ENCODE data around the gene IGFL3.
"Not testable (repeated sequence)": the region's sequence is repeated elsewhere in the genome, so short reads cannot be mapped to it uniquely, and the experiment has no call there.

IGFL3 gene

DNA sequence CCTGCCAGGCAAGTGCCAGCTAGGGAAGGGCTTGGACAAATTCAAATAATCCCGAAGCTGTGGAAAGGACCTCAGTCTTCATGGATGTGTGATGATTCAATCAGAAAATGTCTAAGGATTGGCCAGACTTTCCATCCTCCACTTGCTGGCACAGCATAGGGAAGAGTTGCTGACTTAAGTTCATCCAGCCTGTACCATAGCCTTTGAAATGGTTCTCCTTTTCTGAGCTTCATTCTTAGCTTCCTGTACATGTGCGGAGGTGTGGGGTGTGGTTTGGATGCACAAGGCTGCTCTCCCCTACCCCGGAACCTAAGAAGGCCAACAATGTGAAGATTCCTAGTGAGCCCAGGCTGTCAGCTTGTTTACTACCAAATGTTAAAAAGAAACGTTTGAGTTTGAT lies 959 bp upstream of the IGFL3 start:
- FAIRE-seq: no peak

DNA sequence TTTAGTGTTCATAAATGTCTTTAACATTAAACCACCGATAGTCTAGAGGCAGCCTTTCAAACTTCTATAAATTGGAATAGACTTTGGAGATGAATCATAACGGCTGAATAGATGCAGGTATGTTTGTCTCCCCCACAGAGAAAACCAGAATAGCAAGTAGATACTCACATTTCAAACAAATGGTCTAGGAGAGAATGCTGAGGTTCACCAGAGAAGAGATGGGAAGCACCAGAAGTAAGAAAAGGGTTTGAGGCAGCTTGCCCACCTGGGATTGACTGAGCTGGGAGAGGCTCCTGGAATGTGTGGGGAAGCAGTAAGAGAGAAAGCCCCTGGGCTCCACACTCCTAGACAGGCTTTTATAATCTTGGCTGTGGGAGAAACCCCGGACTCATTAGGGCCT lies 6.4 kb downstream of the IGFL3 start:
- FAIRE-seq (no peak), DNase-seq (ENCODE audit: low spot score) (no peak)

More for the DNA sequence above, 959 bp upstream of the IGFL3 start:
- DNase-seq (ENCODE audit: low spot score): no peak

DNA sequence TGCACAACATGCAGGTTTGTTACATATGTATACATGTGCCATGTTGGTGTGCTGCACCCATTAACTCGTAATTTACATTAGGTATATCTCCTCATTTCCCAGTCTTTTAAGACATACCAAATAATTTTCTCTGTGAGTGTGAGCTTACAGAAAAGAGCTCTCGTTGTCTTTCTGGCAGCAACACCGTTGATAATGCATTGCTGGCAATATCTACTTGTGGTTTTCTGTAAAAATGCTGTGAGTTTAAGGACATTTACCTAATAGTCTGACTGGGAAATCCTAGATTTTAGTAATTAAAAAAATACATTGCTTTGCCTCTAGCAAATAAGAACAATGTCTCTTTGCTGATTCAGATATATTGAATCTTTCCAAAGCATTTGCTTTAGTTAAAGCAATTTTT lies 8.4 kb downstream of the IGFL3 start:
- FAIRE-seq (no peak), DNase-seq (ENCODE audit: low spot score) (no peak)

DNA sequence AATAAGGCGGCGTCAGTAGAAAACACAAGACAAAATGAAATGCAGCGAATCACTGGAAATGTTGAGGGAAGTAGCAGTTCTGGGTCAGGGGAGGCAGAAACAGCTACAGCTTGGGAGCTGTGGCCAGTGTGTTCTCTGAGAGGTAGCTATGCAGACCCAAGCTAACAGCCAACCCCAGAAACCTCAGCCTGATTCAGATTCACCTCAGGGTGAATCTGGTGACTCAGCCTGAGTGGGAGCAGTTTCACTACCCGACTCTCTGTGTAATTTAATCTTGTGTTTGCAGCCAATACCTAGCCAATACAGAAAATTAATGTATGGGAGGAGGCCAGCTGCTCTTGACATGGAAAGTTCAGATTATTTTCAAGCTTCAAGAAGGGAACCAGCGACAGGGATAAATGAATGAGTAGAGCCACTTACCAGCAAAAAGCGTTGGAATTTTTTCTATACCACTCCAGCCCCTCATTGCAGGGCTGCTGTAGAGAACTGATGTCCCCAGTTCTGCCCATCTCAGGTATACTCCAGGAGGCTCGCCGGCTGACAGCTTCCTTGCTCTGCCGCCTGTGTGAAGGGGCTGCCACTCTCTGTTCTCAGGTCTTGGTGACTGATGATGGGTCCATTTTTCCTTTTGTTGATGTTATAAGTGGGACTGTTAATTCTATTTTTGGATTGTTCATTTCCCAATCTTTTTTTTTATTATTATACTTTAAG lies 8.9 kb downstream of the IGFL3 start:
- FAIRE-seq: peak; percentile 88
- DNase-seq (ENCODE audit: low spot score): peak; percentile 79

DNA sequence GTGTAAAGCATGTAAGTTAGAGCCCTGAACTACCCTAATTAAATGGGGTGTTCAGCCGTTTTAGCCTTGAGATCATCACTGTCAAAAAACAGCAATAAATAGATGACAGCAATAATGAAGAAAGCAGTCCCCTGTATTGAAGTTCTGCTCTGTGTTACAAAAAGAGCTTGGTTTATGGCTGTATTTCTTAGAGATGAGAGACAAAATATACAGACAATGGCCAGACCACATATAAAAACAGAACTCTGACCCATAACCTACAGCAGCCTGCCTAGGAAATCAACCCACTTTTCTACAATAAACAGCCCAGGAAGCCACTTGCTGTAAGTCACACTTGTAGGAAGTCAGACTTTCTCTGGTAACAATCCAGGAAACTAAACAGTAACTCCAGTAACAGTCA lies 10.8 kb downstream of the IGFL3 start:
- FAIRE-seq (no peak), DNase-seq (ENCODE audit: low spot score) (no peak)

DNA sequence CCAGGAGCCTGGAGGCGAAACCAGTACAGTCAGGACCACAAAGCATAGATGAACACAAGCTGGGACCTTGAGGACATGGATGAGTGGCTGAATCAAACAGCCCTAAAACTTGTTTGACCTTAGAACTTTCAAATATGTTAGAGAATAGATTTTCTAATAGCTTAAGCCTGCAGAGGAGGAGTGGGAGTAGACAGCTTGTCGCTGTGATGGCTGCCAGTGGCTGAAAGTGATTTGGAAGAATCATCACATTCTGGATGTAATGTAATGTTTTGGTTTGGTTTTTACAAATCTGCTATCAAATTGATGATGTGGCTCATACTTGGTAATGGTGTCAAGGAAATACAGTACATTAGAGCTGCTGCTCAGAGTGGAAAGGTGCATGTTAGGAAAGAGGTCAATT lies 12.0 kb downstream of the IGFL3 start:
- DNase-seq (ENCODE audit: low spot score) (no peak), FAIRE-seq (no peak)

DNA sequence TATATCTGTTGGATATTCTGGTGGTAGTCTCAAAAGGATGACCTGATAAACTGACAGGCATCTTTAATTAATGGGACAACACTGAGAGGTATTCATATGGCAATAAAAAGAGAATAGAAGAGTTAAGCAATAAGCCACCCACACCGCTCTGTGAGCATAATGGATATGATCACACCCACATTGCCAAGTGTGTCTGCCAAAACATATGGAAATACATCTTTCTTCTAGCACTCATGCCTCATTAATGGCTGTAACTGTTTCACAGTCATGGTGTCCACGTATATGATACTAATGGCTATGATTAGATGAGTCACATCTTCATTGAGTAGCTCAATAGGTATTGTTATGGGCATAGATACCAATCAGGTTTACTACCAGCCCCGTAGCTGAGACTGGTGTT lies 13.1 kb downstream of the IGFL3 start:
- DNase-seq (ENCODE audit: low spot score) (no peak), FAIRE-seq (no peak)

DNA sequence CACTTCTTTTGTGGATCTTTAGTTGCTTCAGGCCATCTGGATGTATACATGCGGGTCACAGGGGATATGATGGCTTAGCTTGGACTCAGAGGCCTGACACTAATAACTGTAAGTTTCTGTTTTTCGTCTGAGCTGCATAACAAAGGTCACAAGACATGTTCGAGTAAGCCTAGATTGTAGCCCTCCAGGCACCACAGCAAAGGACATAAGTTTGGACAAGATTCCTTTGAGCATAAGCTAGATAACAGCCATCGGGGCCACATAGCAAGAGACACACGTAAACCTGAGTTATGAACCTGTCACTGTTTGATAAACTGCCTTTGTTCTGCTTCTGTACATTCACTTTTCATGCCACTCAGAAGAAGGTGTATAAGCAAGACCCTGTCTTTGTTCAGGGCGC lies 14.6 kb downstream of the IGFL3 start:
- no peak for FAIRE-seq

DNA sequence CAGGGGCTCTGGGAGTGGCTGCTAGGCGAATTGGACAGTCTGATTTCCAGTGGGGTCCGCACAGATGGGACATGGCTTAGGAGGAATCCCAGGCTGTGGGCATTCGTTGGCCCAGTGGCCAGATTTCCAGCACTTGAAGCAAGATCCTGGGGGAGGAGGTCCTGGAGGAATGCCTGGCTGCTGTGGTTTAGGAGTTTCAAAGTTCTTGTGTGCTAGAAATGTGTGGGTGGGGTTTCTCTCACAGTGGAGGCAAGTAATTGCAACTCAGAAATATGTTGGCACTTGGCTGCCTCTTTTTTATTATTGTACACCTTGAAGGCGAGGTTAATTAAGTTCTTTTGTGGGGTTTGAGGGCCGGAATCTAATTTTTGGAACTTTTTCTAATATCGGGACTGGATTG lies 17.1 kb downstream of the IGFL3 start:
- no peak for FAIRE-seq
- no peak for DNase-seq (ENCODE audit: low spot score)

More for the DNA sequence above, 14.6 kb downstream of the IGFL3 start:
- no peak for DNase-seq (ENCODE audit: low spot score)

DNA sequence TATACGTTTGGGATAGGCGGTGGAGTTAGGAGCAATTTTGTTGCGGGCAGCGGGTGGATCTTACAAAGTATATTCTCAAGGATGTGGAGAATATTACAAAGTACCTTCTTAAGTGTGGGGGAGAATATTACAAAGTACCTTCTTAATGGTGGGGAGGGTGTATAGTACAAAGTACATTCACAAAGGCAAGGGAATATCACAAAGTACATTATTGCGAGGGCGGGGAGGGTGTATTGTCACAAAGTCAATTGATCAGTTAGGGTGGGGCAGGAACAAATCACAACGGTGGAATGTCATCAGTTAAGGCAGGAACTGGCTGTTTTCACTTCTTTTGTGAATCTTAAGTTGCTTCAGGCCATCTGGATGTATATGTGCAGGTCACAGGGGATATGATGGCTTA lies 22.2 kb downstream of the IGFL3 start:
- not testable (repeated sequence) for DNase-seq (ENCODE audit: low spot score); FAIRE-seq

DNA sequence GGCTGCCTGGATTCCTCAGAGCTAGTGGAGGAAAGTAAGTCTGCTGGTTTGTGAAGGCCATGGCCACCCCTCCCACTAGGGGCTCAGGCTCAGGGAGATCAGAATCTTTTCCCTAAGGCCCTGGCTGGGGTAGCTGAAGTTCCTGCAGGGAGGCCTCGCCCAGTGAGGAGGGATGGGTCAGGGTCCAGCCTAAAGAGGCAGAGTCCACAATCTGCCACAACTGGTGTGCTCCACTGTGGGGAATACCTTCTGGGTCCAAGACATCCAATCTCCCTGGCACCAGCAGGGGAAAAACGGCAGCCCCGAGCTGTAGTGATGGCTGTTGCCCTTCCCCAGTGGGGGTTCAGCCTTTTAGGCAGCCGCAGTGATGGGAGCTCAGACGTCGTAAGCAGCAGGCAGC lies 23.2 kb downstream of the IGFL3 start:
- DNase-seq (ENCODE audit: low spot score): no peak
- FAIRE-seq: no peak

DNA sequence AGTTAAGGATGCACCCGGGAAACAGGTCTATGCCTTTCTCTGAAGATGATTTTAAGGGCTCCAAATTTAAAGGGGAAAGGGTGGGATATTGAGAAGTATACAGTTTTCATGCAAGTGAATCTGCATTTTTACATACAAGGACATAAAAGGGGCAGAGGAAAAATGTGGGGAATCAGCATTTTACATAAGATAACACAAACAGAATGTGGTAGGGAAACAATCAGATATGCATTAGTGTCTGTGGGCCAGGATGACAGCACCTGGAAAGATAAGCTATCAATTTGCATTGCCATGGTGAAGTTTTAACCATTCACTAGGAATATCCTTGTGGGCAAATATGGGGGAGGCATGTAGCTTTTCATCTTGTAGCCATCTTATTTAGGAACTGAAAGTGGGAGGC lies 24.1 kb downstream of the IGFL3 start:
- FAIRE-seq: no peak
- DNase-seq (ENCODE audit: low spot score): no peak

DNA sequence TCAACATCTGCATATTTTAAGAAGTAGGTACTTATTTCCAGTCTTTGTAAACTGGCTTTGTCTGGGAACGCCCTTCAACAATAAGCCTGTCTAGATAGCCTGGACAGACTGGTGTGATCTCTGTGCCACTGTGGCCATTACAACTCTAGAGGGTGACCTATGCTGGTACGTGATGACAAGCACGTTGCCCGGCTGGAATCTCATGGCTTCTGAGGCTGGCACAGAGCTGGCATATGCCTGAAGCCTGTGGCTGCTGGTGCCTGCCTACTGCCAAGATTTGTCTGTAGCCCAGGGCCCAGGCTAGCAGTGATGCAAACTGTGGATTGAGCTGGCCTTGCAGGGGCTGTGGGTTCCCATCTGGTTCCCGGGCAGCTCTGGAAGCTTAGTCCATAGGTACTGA lies 34.0 kb downstream of the IGFL3 start:
- no peak for DNase-seq (ENCODE audit: low spot score)
- no peak for FAIRE-seq

DNA sequence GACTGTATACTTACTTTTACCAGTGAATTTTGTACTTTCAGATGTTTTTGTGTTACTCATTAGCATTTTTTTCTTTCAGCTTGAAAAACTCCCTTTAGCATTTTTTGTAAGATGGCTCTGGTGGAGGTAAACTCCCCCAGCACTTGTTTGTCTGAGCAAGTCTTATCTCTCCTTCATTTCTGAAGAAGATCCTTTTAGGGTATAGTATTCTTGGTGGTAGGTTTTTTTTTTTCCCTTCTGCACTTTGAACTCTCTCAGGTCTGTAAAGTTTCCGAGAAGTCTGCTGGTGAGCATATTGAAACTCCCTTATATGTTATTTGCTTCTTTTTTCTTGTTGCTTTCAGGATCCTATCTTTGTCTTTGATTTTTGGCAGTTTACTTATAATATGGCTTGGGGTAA lies 35.1 kb downstream of the IGFL3 start:
- DNase-seq (ENCODE audit: low spot score): no peak
- no peak for FAIRE-seq

DNA sequence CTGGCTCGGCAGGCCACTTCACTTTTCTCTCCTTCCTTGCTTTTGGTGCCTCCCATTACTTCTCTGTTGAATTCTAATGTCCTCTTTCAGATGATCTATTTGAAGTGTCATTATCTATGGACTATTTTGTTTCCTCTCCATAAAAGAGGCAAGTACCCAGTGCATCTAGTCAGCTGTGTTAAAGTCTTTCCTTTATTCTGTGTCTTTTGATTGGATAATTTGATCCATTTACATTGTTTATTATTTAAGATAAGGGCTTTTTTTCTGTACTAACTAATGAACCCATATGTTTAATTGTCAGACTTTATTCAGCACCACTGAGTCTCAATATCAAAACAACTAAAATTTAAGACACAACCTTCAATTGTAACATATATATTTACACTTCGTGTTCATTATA lies 36.4 kb downstream of the IGFL3 start:
- DNase-seq (ENCODE audit: low spot score) (no peak), FAIRE-seq (no peak)

DNA sequence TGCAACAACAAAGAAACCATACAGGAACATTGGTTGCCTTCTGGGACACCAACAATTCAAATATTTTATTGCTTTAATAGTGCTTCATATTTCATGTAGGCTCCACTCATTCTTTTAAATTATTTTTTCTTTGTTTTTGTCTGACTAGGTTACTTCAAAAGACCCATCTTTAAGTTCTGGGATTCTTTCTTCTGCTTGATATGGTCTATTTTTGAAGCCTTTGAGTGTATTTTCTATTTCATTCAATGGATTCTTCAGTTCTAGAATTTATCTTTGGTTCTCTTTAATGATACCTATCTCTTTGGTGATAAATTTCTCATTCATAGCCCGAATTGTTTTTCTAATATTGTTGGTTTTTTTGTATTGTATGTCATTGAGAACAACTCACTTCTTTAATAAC lies 38.6 kb downstream of the IGFL3 start:
- FAIRE-seq: no peak
- DNase-seq (ENCODE audit: low spot score): no peak

DNA sequence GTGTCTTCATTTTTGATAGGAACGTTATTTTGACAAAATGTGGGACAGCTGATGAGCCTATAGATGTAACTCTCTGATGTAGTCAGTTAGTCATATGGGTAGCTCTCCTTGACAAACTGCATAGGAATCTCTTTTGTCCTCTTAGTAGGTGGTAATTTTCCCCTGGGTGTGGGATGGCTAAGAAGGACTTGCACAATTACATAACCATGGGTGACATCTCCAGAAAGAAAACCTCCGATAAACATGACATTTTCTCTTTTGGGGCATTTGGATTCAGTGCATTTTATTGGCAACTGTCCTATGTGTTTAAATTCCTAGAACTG lies 41.8 kb downstream of the IGFL3 start:
- FAIRE-seq: no peak
- peak; percentile 20 for DNase-seq (ENCODE audit: low spot score)

DNA sequence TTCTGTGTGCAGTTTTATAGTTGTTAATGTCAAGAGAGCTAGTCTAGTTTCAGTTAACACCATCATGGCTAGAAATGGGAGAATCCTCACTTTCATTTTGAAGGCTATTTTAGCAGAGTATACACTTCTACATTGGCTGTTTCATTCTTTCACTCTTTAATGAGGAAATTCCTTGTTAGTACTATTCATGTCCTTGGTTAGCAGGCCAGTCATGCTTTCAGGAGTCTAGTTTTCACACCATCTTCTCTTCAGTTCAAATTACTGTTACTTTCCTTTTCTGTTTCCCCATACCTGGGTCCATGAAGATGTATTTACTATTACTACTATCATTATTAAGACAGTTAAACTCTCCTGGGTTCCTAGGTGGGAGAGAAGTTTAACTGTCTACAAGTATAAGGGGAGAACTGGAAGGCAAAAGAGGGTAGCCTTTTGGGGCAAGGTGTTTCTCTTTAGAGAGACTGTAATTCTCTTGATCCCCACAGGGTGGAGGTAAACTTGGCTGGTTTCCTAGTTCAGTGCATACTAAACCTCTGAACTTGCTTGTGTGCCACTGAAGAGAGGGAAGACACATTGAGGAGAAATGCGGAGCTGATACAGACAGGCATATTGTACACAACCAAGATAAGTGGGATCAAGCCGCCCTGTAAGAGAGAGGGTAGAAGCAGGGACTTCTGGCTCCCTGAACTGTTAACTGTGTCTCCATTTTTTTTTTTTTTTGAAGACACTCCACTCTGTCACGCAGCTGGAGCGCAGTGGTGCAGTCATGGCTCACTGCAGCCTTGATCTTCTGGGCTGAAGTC lies 42.4 kb downstream of the IGFL3 start:
- DNase-seq (ENCODE audit: low spot score): peak; percentile 54
- FAIRE-seq: no peak

DNA sequence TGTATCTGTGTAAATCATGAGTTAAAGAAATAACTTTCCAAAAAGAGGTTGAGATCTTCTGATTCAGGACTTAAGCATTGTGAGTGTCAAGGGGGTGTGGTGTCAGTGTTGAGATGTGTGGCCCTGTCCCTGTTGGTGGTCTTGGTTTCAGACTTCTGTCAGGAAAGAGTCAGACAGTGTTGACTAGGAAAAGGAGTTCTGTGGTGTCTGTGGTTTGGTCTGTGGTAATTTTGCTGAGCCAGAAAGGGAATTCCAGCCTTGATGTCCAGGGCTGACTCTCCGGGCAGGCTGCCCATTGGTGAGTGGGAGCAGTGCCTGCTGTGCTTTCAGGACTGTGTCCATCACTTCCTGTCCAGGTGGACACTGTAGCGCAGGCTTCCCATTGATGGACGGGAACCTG lies 43.9 kb downstream of the IGFL3 start:
- FAIRE-seq (peak; percentile 95), DNase-seq (ENCODE audit: low spot score) (peak; percentile 84)

DNA sequence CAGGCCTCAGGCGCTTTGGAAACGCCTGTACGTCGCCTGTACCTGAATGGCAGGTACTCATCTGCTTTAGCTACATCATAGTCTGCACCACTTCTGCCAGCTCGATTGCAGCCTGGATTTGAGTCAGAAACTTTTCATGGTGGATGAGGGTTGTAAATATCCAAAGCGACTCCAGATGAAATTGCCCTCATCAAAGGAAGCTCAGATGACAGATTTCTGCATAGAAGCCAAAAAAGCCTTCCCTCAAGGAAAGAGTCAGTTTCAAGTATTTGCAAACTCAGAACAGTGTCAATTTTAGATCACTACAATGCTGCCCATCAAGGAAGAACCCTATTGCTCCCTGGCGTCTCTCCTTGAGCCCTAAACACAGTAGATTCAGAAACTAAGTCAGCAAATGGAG lies 44.9 kb downstream of the IGFL3 start:
- DNase-seq (ENCODE audit: low spot score) (no peak), FAIRE-seq (peak; percentile 20)

DNA sequence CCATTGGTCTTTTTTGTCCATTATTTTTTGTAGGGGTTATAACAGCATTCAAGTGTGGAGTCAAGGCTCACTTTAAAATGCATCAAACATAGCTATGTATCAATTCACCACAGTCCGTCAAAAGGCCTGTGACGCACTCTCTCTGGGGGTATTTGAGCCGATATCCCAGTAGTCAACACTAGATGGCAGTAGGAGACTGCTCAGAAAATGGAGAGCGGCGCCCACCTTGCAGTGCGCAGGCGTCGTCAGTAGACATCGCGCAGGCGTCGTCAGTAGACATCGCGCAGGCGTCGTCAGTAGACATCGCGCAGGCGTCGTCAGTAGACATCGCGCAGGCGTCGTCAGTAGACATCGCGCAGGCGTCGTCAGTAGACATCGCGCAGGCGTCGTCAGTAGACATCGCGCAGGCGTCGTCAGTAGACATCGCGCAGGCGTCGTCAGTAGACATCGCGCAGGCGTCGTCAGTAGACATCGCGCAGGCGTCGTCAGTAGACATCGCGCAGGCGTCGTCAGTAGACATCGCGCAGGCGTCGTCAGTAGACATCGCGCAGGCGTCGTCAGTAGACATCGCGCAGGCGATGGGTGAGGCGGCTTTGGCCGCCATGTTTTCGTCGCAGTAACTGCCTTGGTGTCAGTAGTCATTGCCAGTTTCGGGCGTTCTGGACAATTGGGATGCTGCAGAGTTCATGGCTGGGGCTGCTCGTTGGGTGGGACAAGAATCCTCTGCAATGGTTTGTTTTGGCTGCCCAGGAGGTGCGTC lies 45.7 kb downstream of the IGFL3 start:
- FAIRE-seq: not testable (repeated sequence)
- peak; percentile 60 for DNase-seq (ENCODE audit: low spot score)

DNA sequence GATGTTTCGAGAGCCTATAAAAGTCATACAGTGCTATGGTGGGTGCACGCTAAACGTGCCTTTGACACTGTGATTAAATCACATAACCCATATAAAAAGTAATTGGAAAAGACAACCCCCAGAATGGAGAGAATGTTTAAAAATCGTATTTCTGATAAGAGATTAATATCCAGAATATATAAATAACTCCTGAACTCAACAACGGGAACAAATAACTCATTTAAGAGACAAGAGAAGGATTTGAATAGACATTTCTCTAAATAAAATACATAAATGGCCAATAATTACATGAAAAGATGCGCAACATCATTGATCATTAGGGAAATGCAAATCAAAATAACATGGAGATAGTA lies 46.7 kb downstream of the IGFL3 start:
- no peak for FAIRE-seq
- DNase-seq (ENCODE audit: low spot score): no peak
